Stimulated activated naive CD8-positive, alpha-beta T cell treated with anti-CD3 and anti-CD28 coated beads, Interleukin-15, Interleukin-2, amounts not matched to agents 100 ng/mL and 50 ng/mL, for 24 hours (primary cell): ENCODE results near the gene BTRC.
A peak's percentile ranks its signal among the peaks of the same experiment; 100 is the strongest.

ENCODE experiments used
- H3K27ac Mint-ChIP-seq: one replicate; pipeline ENCODE4 v1.8.0; 2021; ENCODE audit warnings: mild to moderate bottlenecking, mixed read lengths
- H3K27me3 Mint-ChIP-seq: one replicate; pipeline ENCODE4 v1.8.0; 2021; ENCODE audit warnings: mixed read lengths
- H3K36me3 Mint-ChIP-seq: one replicate; pipeline ENCODE4 v1.8.0; 2021; ENCODE audit warnings: low read depth, mixed read lengths
- H3K4me1 Mint-ChIP-seq: one replicate; pipeline ENCODE4 v1.8.0; 2021; ENCODE audit warnings: low read depth, mixed read lengths
- H3K4me3 Mint-ChIP-seq: one replicate; pipeline ENCODE4 v1.8.0; 2021; ENCODE audit warnings: mild to moderate bottlenecking, mixed read lengths
- H3K9me3 Mint-ChIP-seq: one replicate; pipeline ENCODE4 v1.8.0; 2021; ENCODE audit warnings: mixed read lengths

BTRC gene

GRCh38 chr10:101529207-101529606, 175.2 kb downstream of the BTRC start:
- no peaks in the 10 kb centered on the region for H3K9me3 Mint-ChIP-seq
- no peak overlapping the region for H3K27ac Mint-ChIP-seq
- peaks cover 16% of the 10 kb centered on the region for H3K36me3 Mint-ChIP-seq
- H3K4me1 Mint-ChIP-seq: peaks cover 9% of the 10 kb centered on the region
- no peak overlapping the region for H3K4me3 Mint-ChIP-seq
- no peaks in the 10 kb centered on the region for H3K27me3 Mint-ChIP-seq

- no peak overlapping the region for H3K4me3 Mint-ChIP-seq
- H3K4me1 Mint-ChIP-seq: peaks cover 9% of the 10 kb centered on the region
- no peaks in the 10 kb centered on the region for H3K9me3 Mint-ChIP-seq
- no peak overlapping the region for H3K27ac Mint-ChIP-seq
- no peaks in the 10 kb centered on the region for H3K27me3 Mint-ChIP-seq
- peaks cover 23% of the 10 kb centered on the region for H3K36me3 Mint-ChIP-seq
Measured at GRCh38 chr10:101529725-101530553, 176.0 kb downstream of the BTRC start.

GRCh38 chr10:101535949-101536348, 182.0 kb downstream of the BTRC start:
- no peak overlapping the region for H3K4me3 Mint-ChIP-seq
- H3K27ac Mint-ChIP-seq: no peak overlapping the region
- no peaks in the 10 kb centered on the region for H3K9me3 Mint-ChIP-seq
- H3K27me3 Mint-ChIP-seq: no peaks in the 10 kb centered on the region
- H3K4me1 Mint-ChIP-seq: no peaks in the 10 kb centered on the region
- H3K36me3 Mint-ChIP-seq: peaks cover 28% of the 10 kb centered on the region

GRCh38 chr10:101536800-101537199, 182.8 kb downstream of the BTRC start:
- H3K36me3 Mint-ChIP-seq: peaks cover 21% of the 10 kb centered on the region
- H3K4me1 Mint-ChIP-seq: no peaks in the 10 kb centered on the region
- H3K27me3 Mint-ChIP-seq: no peaks in the 10 kb centered on the region
- H3K9me3 Mint-ChIP-seq: no peaks in the 10 kb centered on the region
- H3K4me3 Mint-ChIP-seq: no peak overlapping the region
- H3K27ac Mint-ChIP-seq: no peak overlapping the region

GRCh38 chr10:101538446-101538845, 184.5 kb downstream of the BTRC start:
- no peaks in the 10 kb centered on the region for H3K27me3 Mint-ChIP-seq
- no peaks in the 10 kb centered on the region for H3K4me1 Mint-ChIP-seq
- no peak overlapping the region for H3K4me3 Mint-ChIP-seq
- no peak overlapping the region for H3K27ac Mint-ChIP-seq
- no peaks in the 10 kb centered on the region for H3K9me3 Mint-ChIP-seq
- peaks cover 16% of the 10 kb centered on the region for H3K36me3 Mint-ChIP-seq

GRCh38 chr10:101545898-101546297, 191.9 kb downstream of the BTRC start:
- Mint-ChIP-seq H3K9me3 (no peaks in the 10 kb centered on the region), H3K27me3 (no peaks in the 10 kb centered on the region), H3K27ac (no peak overlapping the region), H3K4me1 (no peaks in the 10 kb centered on the region), H3K4me3 (no peak overlapping the region), H3K36me3 (peaks cover 13% of the 10 kb centered on the region)

- H3K36me3 Mint-ChIP-seq: peaks cover 33% of the 10 kb centered on the region
- H3K9me3 Mint-ChIP-seq: no peaks in the 10 kb centered on the region
- H3K27ac Mint-ChIP-seq: peak overlapping the region; percentile 27
- no peaks in the 10 kb centered on the region for H3K27me3 Mint-ChIP-seq
- H3K4me3 Mint-ChIP-seq: no peak overlapping the region
- no peaks in the 10 kb centered on the region for H3K4me1 Mint-ChIP-seq
Measured at GRCh38 chr10:101550965-101551364, 197.0 kb downstream of the BTRC start.

- Mint-ChIP-seq H3K4me1 (no peaks in the 10 kb centered on the region), H3K4me3 (no peak overlapping the region), H3K27me3 (no peaks in the 10 kb centered on the region), H3K36me3 (peaks cover 29% of the 10 kb centered on the region), H3K9me3 (no peaks in the 10 kb centered on the region), H3K27ac (no peak overlapping the region)
Measured at GRCh38 chr10:101552442-101552841, 198.5 kb downstream of the BTRC start.

GRCh38 chr10:101557541-101557940, 203.6 kb downstream of the BTRC start:
- H3K4me1 Mint-ChIP-seq: peaks cover 8% of the 10 kb centered on the region
- peaks cover 10% of the 10 kb centered on the region for H3K36me3 Mint-ChIP-seq
- no peaks in the 10 kb centered on the region for H3K9me3 Mint-ChIP-seq
- H3K4me3 Mint-ChIP-seq: no peak overlapping the region
- no peaks in the 10 kb centered on the region for H3K27me3 Mint-ChIP-seq
- no peak overlapping the region for H3K27ac Mint-ChIP-seq

GRCh38 chr10:101558204-101558603, 204.2 kb downstream of the BTRC start:
- H3K27me3 Mint-ChIP-seq: no peaks in the 10 kb centered on the region
- H3K4me1 Mint-ChIP-seq: peaks cover 8% of the 10 kb centered on the region
- no peak overlapping the region for H3K27ac Mint-ChIP-seq
- peaks cover 5% of the 10 kb centered on the region for H3K36me3 Mint-ChIP-seq
- no peaks in the 10 kb centered on the region for H3K9me3 Mint-ChIP-seq
- H3K4me3 Mint-ChIP-seq: no peak overlapping the region

- peaks cover 5% of the 10 kb centered on the region for H3K36me3 Mint-ChIP-seq
- peaks cover 8% of the 10 kb centered on the region for H3K4me1 Mint-ChIP-seq
- peaks cover 2% of the 10 kb centered on the region for H3K27me3 Mint-ChIP-seq
- H3K4me3 Mint-ChIP-seq: no peak overlapping the region
- H3K9me3 Mint-ChIP-seq: no peaks in the 10 kb centered on the region
- no peak overlapping the region for H3K27ac Mint-ChIP-seq
Measured at GRCh38 chr10:101558671-101559595, 205.0 kb downstream of the BTRC start.

- Mint-ChIP-seq H3K4me3 (no peak overlapping the region), H3K27ac (no peak overlapping the region)
Measured at GRCh38 chr10:101559596-101560297, 205.8 kb downstream of the BTRC start.

GRCh38 chr10:101560298-101561067, 206.5 kb downstream of the BTRC start:
- H3K27me3 Mint-ChIP-seq: peaks cover 15% of the 10 kb centered on the region
- H3K9me3 Mint-ChIP-seq: no peaks in the 10 kb centered on the region
- no peak overlapping the region for H3K27ac Mint-ChIP-seq
- no peaks in the 10 kb centered on the region for H3K36me3 Mint-ChIP-seq
- peaks cover 8% of the 10 kb centered on the region for H3K4me1 Mint-ChIP-seq
- H3K4me3 Mint-ChIP-seq: no peak overlapping the region

More at GRCh38 chr10:101559596-101560297, 205.8 kb downstream of the BTRC start:
- H3K27me3 Mint-ChIP-seq: peaks cover 7% of the 10 kb centered on the region
- H3K4me1 Mint-ChIP-seq: peaks cover 8% of the 10 kb centered on the region
- H3K36me3 Mint-ChIP-seq: peaks cover 5% of the 10 kb centered on the region
- H3K9me3 Mint-ChIP-seq: no peaks in the 10 kb centered on the region
